Endothelial cell of umbilical vein (primary cell): ENCODE measurements around the gene VPS37C. TPM values are rescaled to one million over a fixed set of nuclear protein-coding genes. Genes with fewer than 3 reads are reported as not detected.

Experiments
- BruUV-seq: library from RNA; stranded (reverse); fragments of 400-500 nt; replicated peaks from 2 replicates; lab custom pipeline; 2021; lab: Mats Ljungman, UMichigan
- CTCF ChIA-PET: fragments of 300-600, 350-600 bp; sonication (Branson Sonifier 250); formaldehyde crosslinking; loops from one replicate; lab custom pipeline; 2021; ENCODE audit warnings: antibody characterized with exemption, inconsistent platforms; lab: Charles Lee
- POLR2A ChIA-PET: fragments of 300-600, 350-600 bp; sonication (Branson Sonifier 250); formaldehyde crosslinking; loops from one replicate; lab custom pipeline; 2021; ENCODE audit warnings: antibody characterized with exemption, inconsistent platforms; lab: Charles Lee
- DNase-seq: peaks from one replicate; pipeline ENCODE4 v3.0.0-alpha.2; 2011; ENCODE audit warnings: low read depth, low spot score
- FAIRE-seq: peaks from 2 replicates; lab custom pipeline; 2011; peaks lifted over from hg19 to GRCh38; lab: Jason Lieb, UNC
- H2AFZ ChIP-seq: 2 replicates; pipeline ENCODE4 v1.6.0; 2012; ENCODE audit warnings: low read depth, low read length, control low read depth, inconsistent platforms
- H3K27ac ChIP-seq: 2 replicates; pipeline ENCODE4 v1.5.1; 2011; ENCODE audit warnings: low read depth, mild to moderate bottlenecking, control low read depth, low read length, moderate library complexity; ENCODE audit not compliant: insufficient read depth
- H3K27me3 ChIP-seq, 2 experiments: 2 replicates each; pipeline versions ENCODE4 v1.6.0 to v1.6.1; 2011; ENCODE audit warnings: low read length in 2 of 2, mixed read lengths in 1 of 2; ENCODE audit not compliant: control insufficient read depth in 2 of 2, insufficient read depth in 2 of 2
- H3K36me3 ChIP-seq, 2 experiments: 2 replicates in 1 of 2; 3 replicates in 1 of 2; pipeline ENCODE4 v1.5.1; 2011; ENCODE audit warnings: low read length in 2 of 2, mild to moderate bottlenecking in 1 of 2, moderate library complexity in 1 of 2; ENCODE audit not compliant: control insufficient read depth in 2 of 2, insufficient read depth in 2 of 2; ENCODE audit errors: extremely low read depth in 1 of 2
- H3K4me1 ChIP-seq: 3 replicates; pipeline ENCODE4 v1.5.1; 2011; ENCODE audit warnings: mild to moderate bottlenecking, low read length; ENCODE audit not compliant: control insufficient read depth, insufficient read depth; ENCODE audit errors: extremely low read depth
- H3K4me2 ChIP-seq: 2 replicates; pipeline ENCODE4 v1.6.1; 2011; ENCODE audit warnings: low read length, control low read depth, mixed read lengths; ENCODE audit not compliant: insufficient read depth
- H3K4me3 ChIP-seq, 3 experiments: fragments of 200-600 bp in 1 of 3; sonication (generic), shearing (Covaris generic) in 1 of 3; replicated peaks in 1 of 3; 2 replicates each; pipeline ENCODE4 v1.5.1; 2011 to 2016; ENCODE audit warnings: control low read depth in 3 of 3, low read length in 3 of 3, mild to moderate bottlenecking in 2 of 3, inconsistent platforms in 1 of 3, low read depth in 1 of 3, moderate library complexity in 1 of 3; ENCODE audit not compliant: insufficient read depth in 1 of 3
- H3K79me2 ChIP-seq: 2 replicates; pipeline ENCODE4 v1.6.0; 2012; ENCODE audit warnings: low read length, inconsistent platforms; ENCODE audit not compliant: control insufficient read depth, insufficient read depth
- H3K9ac ChIP-seq: replicated peaks from 2 replicates; pipeline ENCODE3; 2011; ENCODE audit warnings: low read length, control low read depth; ENCODE audit not compliant: insufficient read depth; ENCODE audit errors: extremely low read depth
- H3K9me1 ChIP-seq: replicated peaks from 3 replicates; pipeline ENCODE4 v1.6.0; 2011; ENCODE audit warnings: mild to moderate bottlenecking, low read length; ENCODE audit not compliant: control insufficient read depth, insufficient read depth; ENCODE audit errors: extremely low read depth
- H3K9me3 ChIP-seq: replicated peaks from 2 replicates; pipeline ENCODE4 v1.5.1; 2012; ENCODE audit warnings: low read length, inconsistent platforms; ENCODE audit not compliant: control insufficient read depth, insufficient read depth
- H4K20me1 ChIP-seq: replicated peaks from 2 replicates; pipeline ENCODE3; 2011; ENCODE audit warnings: mild to moderate bottlenecking, low read length; ENCODE audit not compliant: control insufficient read depth, insufficient read depth; ENCODE audit errors: extremely low read depth
- FOS ChIP-seq: IDR thresholded peaks from 2 replicates; pipeline ENCODE4 v1.6.1; 2011; ENCODE audit warnings: mild to moderate bottlenecking, low read length, moderate library complexity, borderline replicate concordance; ENCODE audit not compliant: insufficient read depth
- GATA2 ChIP-seq: IDR thresholded peaks from 2 replicates; pipeline ENCODE4 v1.7.0; 2011; ENCODE audit warnings: low read depth, mild to moderate bottlenecking, moderate library complexity, mixed read lengths, low read length; ENCODE audit not compliant: insufficient read length, insufficient read depth
- JUN ChIP-seq: IDR thresholded peaks from 2 replicates; pipeline ENCODE4 v1.6.1; 2011; ENCODE audit warnings: borderline replicate concordance, low read depth; ENCODE audit not compliant: insufficient read length, insufficient read depth
- MAX ChIP-seq: IDR thresholded peaks from 2 replicates; pipeline ENCODE4 v1.6.1; 2011; ENCODE audit not compliant: insufficient read depth, insufficient read length
- MYC ChIP-seq: IDR thresholded peaks from one replicate; pipeline ENCODE4 v1.6.1; 2011; ENCODE audit warnings: mild to moderate bottlenecking, low read depth, low read length
- POLR2AphosphoS5 ChIP-seq: IDR thresholded peaks from 2 replicates; pipeline ENCODE4 v1.6.1; 2012; ENCODE audit warnings: low read depth, mild to moderate bottlenecking, control low read depth, low read length, moderate library complexity; ENCODE audit not compliant: insufficient read depth
- dilution Hi-C: fragments of 300-500 bp; cut with MboI; formaldehyde crosslinking; loops from one replicate; pipeline ENCODE4 v1.15.0; 2019; ENCODE audit warnings: low sequenced_read_pairs; ENCODE audit not compliant: extremely low pct_ligation_motif_present
- intact Hi-C: fragments of 100-400 bp; cut with micrococcal nuclease; formaldehyde crosslinking; loops from one replicate; pipeline ENCODE4 v1.10.0; 2022
- polyA plus RNA-seq, 4 experiments: library from polyadenylated mRNA; depleted of rRNA in 3 of 4; stranded (reverse) in 3 of 4; unstranded in 1 of 4; fragments of >200 nt; gene quantifications; 2 replicates each; pipeline versions ENCODE4 v1.2.1 to v1.2.3, GENCODE V29; 2011 to 2012; ENCODE audit warnings: missing spikeins in 1 of 4
- total RNA-seq: library from RNA; stranded (reverse); gene quantifications from 2 replicates; pipeline ENCODE4 v1.2.3, GENCODE V29; 2021

VPS37C gene
- total and polyA plus RNA-seq, 2 donors (not counting 3 experiments of a cell fraction or from before 2014, with no cell fraction given) = 17.7 to 23.4 TPM

GRCh38 chr11:61194169-61194671 lies 33.0 kb upstream of the VPS37C start:
- H3K27ac ChIP-seq = no peak overlapping the region
- no peaks in the 10 kb centered on the region for H3K9me3 ChIP-seq
- H3K9ac ChIP-seq = no peak overlapping the region
- no peak for DNase-seq
- no peak overlapping the region for H3K4me2 ChIP-seq
- H3K4me3 ChIP-seq = no peak overlapping the region
- intact Hi-C loops = loop anchor here (2.0 kb wide), 1 partner anchor 223 kb away; the partner anchor contains the start of gene CD6
- TF ChIP-seq MYC (no peak), FOS (no peak)
- dilution Hi-C loops = no loop called here
- FAIRE-seq = no peak
- H2AFZ ChIP-seq = no peak overlapping the region
- no TSS peak for BruUV-seq
- H4K20me1 ChIP-seq = no peaks in the 10 kb centered on the region
- no peaks in the 10 kb centered on the region for H3K27me3 ChIP-seq
- H3K9me1 ChIP-seq = no peaks in the 10 kb centered on the region
- CTCF ChIA-PET = interaction anchor here (1.3 kb wide), 1 partner anchor 16 kb away, joined by 3 read pairs; no protein-coding TSS in a partner anchor
- no peaks in the 10 kb centered on the region for H3K4me1 ChIP-seq
- no peaks in the 10 kb centered on the region for H3K36me3 ChIP-seq
- H3K79me2 ChIP-seq = no peaks in the 10 kb centered on the region
- POLR2A ChIA-PET = no interaction called here

GRCh38 chr11:61193596-61193995 lies 32.4 kb upstream of the VPS37C start:
- DNase-seq = no peak
- dilution Hi-C loops = no loop called here
- Histone ChIP-seq H3K4me2 (no peak overlapping the region), H2AFZ (no peak overlapping the region), H3K27me3 (no peaks in the 10 kb centered on the region), H4K20me1 (no peaks in the 10 kb centered on the region), H3K4me1 (no peaks in the 10 kb centered on the region), H3K9me3 (no peaks in the 10 kb centered on the region), H3K36me3 (no peaks in the 10 kb centered on the region), H3K79me2 (no peaks in the 10 kb centered on the region), H3K27ac (no peak overlapping the region), H3K4me3 (no peak overlapping the region), H3K9me1 (no peaks in the 10 kb centered on the region), H3K9ac (no peak overlapping the region)
- no TSS peak for BruUV-seq
- intact Hi-C loops = no loop called here
- TF ChIP-seq MAX (no peak), JUN (no peak), FOS (no peak), MYC (no peak), POLR2AphosphoS5 (no peak), GATA2 (no peak)
- POLR2A ChIA-PET = no interaction called here
- CTCF ChIA-PET = interaction anchor here (1.3 kb wide), 1 partner anchor 15 kb away, joined by 3 read pairs; no protein-coding TSS in a partner anchor
- no peak for FAIRE-seq
